Loucy (cell line): ENCODE data around the gene MAML3.

Experiments
- H2AFZ ChIP-seq: fragments of 200-600 bp; sonication (generic); 2 replicates; pipeline ENCODE4 v1.6.0; 2016; ENCODE audit warnings: antibody characterized with exemption, mild to moderate bottlenecking, low read length, moderate library complexity
- H3F3A ChIP-seq: fragments of 200-600 bp; 2 replicates; pipeline ENCODE4 v1.6.0; 2016; ENCODE audit warnings: antibody characterized with exemption, low read depth, mild to moderate bottlenecking
- H3K27me3 ChIP-seq: fragments of 200-600 bp; sonication (generic); 2 replicates; pipeline ENCODE4 v1.6.1; 2014; ENCODE audit warnings: low read length, mild to moderate bottlenecking; ENCODE audit not compliant: insufficient read depth, poor library complexity, severe bottlenecking
- H3K36me3 ChIP-seq: fragments of 200-600 bp; sonication (generic); 2 replicates; pipeline ENCODE4 v1.6.1; 2016; ENCODE audit warnings: low read length; ENCODE audit not compliant: insufficient read depth
- H3K4me1 ChIP-seq: fragments of 200-600 bp; sonication (generic); 2 replicates; pipeline ENCODE4 v1.5.1; 2014; ENCODE audit warnings: low read length, mild to moderate bottlenecking; ENCODE audit not compliant: insufficient read depth, poor library complexity, severe bottlenecking
- H3K4me2 ChIP-seq: fragments of 200-600 bp; sonication (generic); 2 replicates; pipeline ENCODE4 v1.6.0; 2014; ENCODE audit warnings: antibody characterized with exemption, low read length, low read depth, mild to moderate bottlenecking; ENCODE audit not compliant: poor library complexity, severe bottlenecking
- H3K4me3 ChIP-seq: fragments of 200-600 bp; sonication (generic); 2 replicates; pipeline ENCODE4 v1.5.1; 2014; ENCODE audit warnings: low read length, mild to moderate bottlenecking, mixed read lengths; ENCODE audit not compliant: poor library complexity, severe bottlenecking
- H3K79me2 ChIP-seq: fragments of 200-600 bp; sonication (generic); 2 replicates; pipeline ENCODE4 v1.6.1; 2014; ENCODE audit warnings: low read length; ENCODE audit not compliant: insufficient read depth
- H3K9ac ChIP-seq: fragments of 200-600 bp; sonication (generic); 2 replicates; pipeline ENCODE4 v1.6.0; 2014; ENCODE audit warnings: mild to moderate bottlenecking, low read depth, low read length, moderate library complexity; ENCODE audit not compliant: poor library complexity, severe bottlenecking
- H3K9me2 ChIP-seq: fragments of 200-600 bp; sonication (generic); replicated peaks from 2 replicates; pipeline ENCODE4 v1.6.1; 2016; ENCODE audit warnings: low read depth, low read length, mixed read lengths
- H3K9me3 ChIP-seq: fragments of 200-600 bp; sonication (generic); 2 replicates; pipeline ENCODE4 v1.6.1; 2014; ENCODE audit warnings: mild to moderate bottlenecking, antibody characterized with exemption, low read length, low read depth; ENCODE audit not compliant: insufficient read depth
- H4K20me1 ChIP-seq: fragments of 200-600 bp; sonication (generic); 2 replicates; pipeline ENCODE4 v1.6.0; 2014; ENCODE audit warnings: antibody characterized with exemption, low read length, mild to moderate bottlenecking; ENCODE audit not compliant: insufficient read depth, poor library complexity, severe bottlenecking
- EZH2phosphoT487 ChIP-seq: fragments of 200-600 bp; IDR thresholded peaks from 2 replicates; pipeline ENCODE4 v1.6.1; 2018; ENCODE audit warnings: antibody characterized with exemption, mild to moderate bottlenecking, moderate library complexity, borderline replicate concordance
- TF ChIP-seq, protein P1 (sequence below): fragments of 200-600 bp; sonication (generic); conservative IDR thresholded peaks from 2 replicates; pipeline ENCODE4 v1.5.1; 2014; ENCODE audit warnings: mild to moderate bottlenecking, antibody characterized with exemption, low read length

The MAML3 gene

DNA sequence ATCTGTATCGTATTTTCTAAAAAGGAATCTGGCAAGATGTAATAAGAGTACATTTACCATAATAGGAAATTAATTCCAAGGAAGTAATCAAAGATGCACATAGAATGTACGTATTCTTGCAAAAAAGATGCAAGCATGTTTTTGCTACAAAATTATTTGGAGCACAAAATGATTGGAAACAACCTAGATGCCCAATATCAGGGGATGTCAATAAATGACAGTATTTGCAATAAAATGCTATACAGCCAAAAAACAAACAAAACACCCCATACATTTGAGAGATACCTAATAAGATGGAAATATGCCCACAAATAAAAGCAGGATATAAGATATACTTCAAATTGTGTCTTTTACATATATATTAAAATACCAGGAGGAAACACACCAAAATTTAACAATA, 29.3 kb upstream of the MAML3 start:
- no peak overlapping the region for H2AFZ ChIP-seq
- H3K36me3 ChIP-seq = no peaks in the 10 kb centered on the region
- no peaks in the 10 kb centered on the region for H4K20me1 ChIP-seq
- H3F3A ChIP-seq = no peaks in the 10 kb centered on the region
- H3K4me3 ChIP-seq = no peak overlapping the region
- H3K79me2 ChIP-seq = no peaks in the 10 kb centered on the region
- H3K4me2 ChIP-seq = no peak overlapping the region
- no peaks in the 10 kb centered on the region for H3K4me1 ChIP-seq
- no peaks in the 10 kb centered on the region for H3K27me3 ChIP-seq
- no peaks in the 10 kb centered on the region for H3K9me3 ChIP-seq
- no peaks in the 10 kb centered on the region for H3K9me2 ChIP-seq
- no peak overlapping the region for H3K9ac ChIP-seq
- TF ChIP-seq, protein P1, sequence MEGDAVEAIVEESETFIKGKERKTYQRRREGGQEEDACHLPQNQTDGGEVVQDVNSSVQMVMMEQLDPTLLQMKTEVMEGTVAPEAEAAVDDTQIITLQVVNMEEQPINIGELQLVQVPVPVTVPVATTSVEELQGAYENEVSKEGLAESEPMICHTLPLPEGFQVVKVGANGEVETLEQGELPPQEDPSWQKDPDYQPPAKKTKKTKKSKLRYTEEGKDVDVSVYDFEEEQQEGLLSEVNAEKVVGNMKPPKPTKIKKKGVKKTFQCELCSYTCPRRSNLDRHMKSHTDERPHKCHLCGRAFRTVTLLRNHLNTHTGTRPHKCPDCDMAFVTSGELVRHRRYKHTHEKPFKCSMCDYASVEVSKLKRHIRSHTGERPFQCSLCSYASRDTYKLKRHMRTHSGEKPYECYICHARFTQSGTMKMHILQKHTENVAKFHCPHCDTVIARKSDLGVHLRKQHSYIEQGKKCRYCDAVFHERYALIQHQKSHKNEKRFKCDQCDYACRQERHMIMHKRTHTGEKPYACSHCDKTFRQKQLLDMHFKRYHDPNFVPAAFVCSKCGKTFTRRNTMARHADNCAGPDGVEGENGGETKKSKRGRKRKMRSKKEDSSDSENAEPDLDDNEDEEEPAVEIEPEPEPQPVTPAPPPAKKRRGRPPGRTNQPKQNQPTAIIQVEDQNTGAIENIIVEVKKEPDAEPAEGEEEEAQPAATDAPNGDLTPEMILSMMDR = no peak
- TF ChIP-seq EZH2phosphoT487 = no peak

DNA sequence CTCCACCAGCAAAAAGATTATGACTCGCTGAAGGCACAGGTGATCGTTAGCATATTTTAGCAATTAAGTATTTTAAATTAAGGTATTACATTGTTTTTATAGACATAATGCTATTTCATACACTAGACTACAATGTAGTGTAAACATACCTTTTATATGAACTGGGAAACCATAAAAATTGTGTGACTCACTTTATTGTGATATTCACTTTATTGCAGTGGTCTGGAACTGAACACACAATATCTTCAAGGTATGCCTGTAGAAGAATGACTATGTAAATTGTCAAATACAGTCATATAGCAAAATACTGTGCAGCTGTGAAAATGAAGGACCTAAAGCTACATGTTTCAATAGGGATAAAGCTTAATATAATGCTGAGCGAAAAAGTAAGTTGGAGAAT, 26.6 kb upstream of the MAML3 start:
- Histone ChIP-seq H3F3A (no peaks in the 10 kb centered on the region), H3K36me3 (no peaks in the 10 kb centered on the region), H3K9me2 (no peaks in the 10 kb centered on the region), H3K9ac (no peak overlapping the region), H3K9me3 (no peaks in the 10 kb centered on the region), H3K4me3 (no peak overlapping the region), H3K27me3 (no peaks in the 10 kb centered on the region), H3K4me2 (no peak overlapping the region), H3K79me2 (no peaks in the 10 kb centered on the region), H4K20me1 (no peaks in the 10 kb centered on the region), H2AFZ (no peak overlapping the region), H3K4me1 (no peaks in the 10 kb centered on the region)
- TF ChIP-seq EZH2phosphoT487 = no peak

DNA sequence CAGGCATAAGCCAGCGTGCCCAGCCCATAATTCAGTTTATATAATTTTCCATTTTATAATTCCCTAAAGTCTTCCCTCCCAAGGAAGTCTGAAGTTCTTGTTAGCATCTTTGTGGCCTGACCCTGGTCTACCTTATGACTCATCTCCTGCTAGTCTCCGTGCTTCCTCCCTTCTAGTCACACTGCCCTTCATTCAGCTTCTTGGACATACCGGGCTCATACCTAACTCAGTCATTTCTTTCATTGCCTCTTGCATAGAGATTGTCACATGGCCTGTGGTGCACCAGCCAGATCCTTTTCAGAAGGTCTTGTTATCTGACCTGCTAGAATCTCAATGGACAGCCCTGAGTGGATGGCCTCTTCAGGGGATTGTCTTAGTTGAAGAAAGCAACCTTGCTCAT, 22.8 kb upstream of the MAML3 start:
- Histone ChIP-seq H4K20me1 (no peaks in the 10 kb centered on the region), H3K9me3 (no peaks in the 10 kb centered on the region), H2AFZ (0 out of 2 replicates have a peak overlapping the region, but pooled peaks have one; percentile 48), H3F3A (no peaks in the 10 kb centered on the region), H3K27me3 (no peaks in the 10 kb centered on the region), H3K4me1 (no peaks in the 10 kb centered on the region), H3K9me2 (no peaks in the 10 kb centered on the region), H3K9ac (no peak overlapping the region), H3K36me3 (no peaks in the 10 kb centered on the region), H3K4me2 (no peak overlapping the region), H3K4me3 (no peak overlapping the region), H3K79me2 (no peaks in the 10 kb centered on the region)
- TF ChIP-seq EZH2phosphoT487 = no peak

DNA sequence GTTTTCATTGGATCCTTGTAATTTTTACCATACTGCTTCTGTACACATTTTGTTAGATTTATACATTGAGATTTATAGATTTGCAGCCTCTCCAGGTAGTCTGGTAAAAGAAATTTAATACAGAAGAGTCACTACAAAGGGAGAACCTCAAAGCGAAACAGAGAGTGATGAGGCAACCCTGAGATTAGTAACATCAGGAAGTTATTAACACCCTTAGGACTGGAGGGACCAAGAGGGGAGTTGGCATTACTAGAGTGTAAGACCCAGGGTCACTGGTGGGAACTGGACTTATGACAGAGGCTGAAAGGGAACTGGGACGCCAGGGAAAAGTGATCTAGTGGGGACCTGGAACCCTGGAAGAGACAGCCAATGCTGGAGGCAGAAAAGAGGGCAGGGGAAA, 20.6 kb upstream of the MAML3 start:
- no peaks in the 10 kb centered on the region for H4K20me1 ChIP-seq
- H3F3A ChIP-seq = no peaks in the 10 kb centered on the region
- no peaks in the 10 kb centered on the region for H3K9me3 ChIP-seq
- peak overlapping the region; percentile 57 for H2AFZ ChIP-seq
- no peaks in the 10 kb centered on the region for H3K36me3 ChIP-seq
- TF ChIP-seq, protein P1 = no peak
- TF ChIP-seq EZH2phosphoT487 = no peak
- no peaks in the 10 kb centered on the region for H3K79me2 ChIP-seq
- H3K27me3 ChIP-seq = no peaks in the 10 kb centered on the region
- no peak overlapping the region for H3K9ac ChIP-seq
- H3K9me2 ChIP-seq = no peaks in the 10 kb centered on the region
- H3K4me1 ChIP-seq = no peaks in the 10 kb centered on the region
- H3K4me3 ChIP-seq = no peak overlapping the region
- no peak overlapping the region for H3K4me2 ChIP-seq
